MM.1S (cell line): ENCODE results near the gene UQCRHL.

Experiments used
- EZH2 ChIP-seq: fragments of 300-600 bp; sonication (generic); optimal IDR thresholded peaks from 2 replicates; pipeline ENCODE3; 2017; ENCODE audit warnings: low read depth, mild to moderate bottlenecking, antibody characterized with exemption, low read length, mixed read lengths
- EZH2phosphoT487 ChIP-seq: fragments of 300-600 bp; sonication (generic); IDR thresholded peaks from 2 replicates; pipeline ENCODE4 v1.6.1; 2018; ENCODE audit warnings: antibody characterized with exemption, low read length
- TF ChIP-seq, protein P1 (sequence below): fragments of 300-600 bp; sonication (generic); IDR thresholded peaks from 2 replicates; pipeline ENCODE4 v1.5.1; 2016; ENCODE audit warnings: antibody characterized with exemption, low read length, mixed read lengths

DNA sequence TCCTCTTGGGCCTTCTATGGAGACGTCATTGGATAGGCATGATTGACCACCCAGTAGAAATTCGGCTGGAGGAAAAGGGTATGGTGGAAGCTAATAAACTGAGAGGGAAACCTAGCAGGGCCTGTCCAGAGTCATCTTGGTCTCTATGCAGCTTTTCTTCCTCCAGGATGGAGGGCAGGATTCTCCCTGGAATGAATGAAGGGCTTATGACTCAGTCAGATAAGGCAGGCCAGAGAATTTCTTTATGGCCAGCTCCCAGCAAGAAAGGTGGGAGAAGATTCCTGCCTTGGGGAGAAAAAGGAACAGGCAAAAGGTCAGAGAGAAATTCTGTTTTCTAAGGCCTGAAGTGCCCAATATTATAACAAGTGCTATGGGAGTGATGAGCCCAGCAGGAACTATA is 31.7 kb downstream of the UQCRHL start:
- TF ChIP-seq, protein P1, sequence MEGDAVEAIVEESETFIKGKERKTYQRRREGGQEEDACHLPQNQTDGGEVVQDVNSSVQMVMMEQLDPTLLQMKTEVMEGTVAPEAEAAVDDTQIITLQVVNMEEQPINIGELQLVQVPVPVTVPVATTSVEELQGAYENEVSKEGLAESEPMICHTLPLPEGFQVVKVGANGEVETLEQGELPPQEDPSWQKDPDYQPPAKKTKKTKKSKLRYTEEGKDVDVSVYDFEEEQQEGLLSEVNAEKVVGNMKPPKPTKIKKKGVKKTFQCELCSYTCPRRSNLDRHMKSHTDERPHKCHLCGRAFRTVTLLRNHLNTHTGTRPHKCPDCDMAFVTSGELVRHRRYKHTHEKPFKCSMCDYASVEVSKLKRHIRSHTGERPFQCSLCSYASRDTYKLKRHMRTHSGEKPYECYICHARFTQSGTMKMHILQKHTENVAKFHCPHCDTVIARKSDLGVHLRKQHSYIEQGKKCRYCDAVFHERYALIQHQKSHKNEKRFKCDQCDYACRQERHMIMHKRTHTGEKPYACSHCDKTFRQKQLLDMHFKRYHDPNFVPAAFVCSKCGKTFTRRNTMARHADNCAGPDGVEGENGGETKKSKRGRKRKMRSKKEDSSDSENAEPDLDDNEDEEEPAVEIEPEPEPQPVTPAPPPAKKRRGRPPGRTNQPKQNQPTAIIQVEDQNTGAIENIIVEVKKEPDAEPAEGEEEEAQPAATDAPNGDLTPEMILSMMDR: no peak
- TF ChIP-seq EZH2: no peak
- TF ChIP-seq EZH2phosphoT487: no peak
